Measurements from ENCODE around the gene RIMKLA. TPM values are rescaled to one million over a fixed set of nuclear protein-coding genes. Genes with fewer than 3 reads are reported as not detected.

RIMKLA gene
- total RNA-seq, 1 experiment from 2014 or later, result 8.3 TPM

DNA sequence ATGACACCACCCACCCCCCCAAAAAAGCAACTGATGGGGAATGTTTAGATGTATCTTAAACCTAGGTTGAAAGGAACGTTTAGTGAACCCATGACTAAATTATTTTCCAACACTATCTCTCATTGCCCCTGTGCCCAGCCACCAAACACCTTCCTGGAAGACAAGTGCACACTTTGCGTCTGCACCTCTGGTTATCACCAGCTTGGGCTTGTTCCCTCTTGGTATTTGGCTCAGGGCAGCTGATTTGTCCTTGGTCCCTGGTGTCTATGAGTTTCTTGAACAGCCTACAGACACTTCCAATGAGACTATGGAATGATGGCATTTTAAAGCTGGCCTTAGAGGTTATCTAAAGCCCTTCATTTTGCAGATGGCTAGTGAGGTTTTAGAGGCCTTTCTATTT lies 15.5 kb upstream of the RIMKLA start:
- Mint-ChIP-seq H3K36me3 (no peaks in the 10 kb centered on the region), H3K4me1 (0 out of 2 replicates have a peak, but pooled peaks cover 4% of the 10 kb centered on the region), H3K27ac (no peak overlapping the region), H3K9me3 (no peaks in the 10 kb centered on the region), H3K27me3 (ENCODE audit: low read depth) (peaks cover 18% of the 10 kb centered on the region), H3K4me3 (no peak overlapping the region)
- DNase-seq (ENCODE audit: low spot score), result no peak
- ATAC-seq, result no peak
- ChIA-PET POLR2A (no interaction called here), CTCF (interaction anchor here (1.1 kb wide), 1 partner anchor 207 kb away, joined by 3 read pairs; no protein-coding TSS in a partner anchor)
- TF ChIP-seq GABPB1 (CRISPR knock-in tag; IDR thresholded peaks at IDR 0.05) (no peak), NR1H2 (CRISPR knock-in tag; IDR thresholded peaks at IDR 0.05) (no peak), CTCF (IDR thresholded peaks at IDR 0.05) (no peak), FOXK1 (CRISPR knock-in tag; IDR thresholded peaks at IDR 0.05) (no peak), CBFB (CRISPR knock-in tag; IDR thresholded peaks at IDR 0.05; ENCODE audit: low read depth) (no peak), FOXJ3 (CRISPR knock-in tag; IDR thresholded peaks at IDR 0.05; ENCODE audit: borderline replicate concordance) (no peak), TP53 (CRISPR knock-in tag; IDR thresholded peaks at IDR 0.05) (no peak), ZNF416 (CRISPR knock-in tag; IDR thresholded peaks at IDR 0.05) (no peak), EMX1 (CRISPR knock-in tag; IDR thresholded peaks at IDR 0.05) (no peak), E2F5 (CRISPR knock-in tag; IDR thresholded peaks at IDR 0.05) (no peak), TCF7 (CRISPR knock-in tag; IDR thresholded peaks at IDR 0.05; ENCODE audit: low read depth) (no peak), ZNF317 (CRISPR knock-in tag; IDR thresholded peaks at IDR 0.05; ENCODE audit: borderline replicate concordance, low read depth) (no peak), ZBTB21 (CRISPR knock-in tag; IDR thresholded peaks at IDR 0.05; ENCODE audit: borderline replicate concordance) (no peak), KAT7 (CRISPR knock-in tag; IDR thresholded peaks at IDR 0.05; ENCODE audit: borderline replicate concordance) (no peak), OVOL2 (CRISPR knock-in tag; IDR thresholded peaks at IDR 0.05; ENCODE audit: borderline replicate concordance) (no peak)
- TF ChIP-seq, protein P1, sequence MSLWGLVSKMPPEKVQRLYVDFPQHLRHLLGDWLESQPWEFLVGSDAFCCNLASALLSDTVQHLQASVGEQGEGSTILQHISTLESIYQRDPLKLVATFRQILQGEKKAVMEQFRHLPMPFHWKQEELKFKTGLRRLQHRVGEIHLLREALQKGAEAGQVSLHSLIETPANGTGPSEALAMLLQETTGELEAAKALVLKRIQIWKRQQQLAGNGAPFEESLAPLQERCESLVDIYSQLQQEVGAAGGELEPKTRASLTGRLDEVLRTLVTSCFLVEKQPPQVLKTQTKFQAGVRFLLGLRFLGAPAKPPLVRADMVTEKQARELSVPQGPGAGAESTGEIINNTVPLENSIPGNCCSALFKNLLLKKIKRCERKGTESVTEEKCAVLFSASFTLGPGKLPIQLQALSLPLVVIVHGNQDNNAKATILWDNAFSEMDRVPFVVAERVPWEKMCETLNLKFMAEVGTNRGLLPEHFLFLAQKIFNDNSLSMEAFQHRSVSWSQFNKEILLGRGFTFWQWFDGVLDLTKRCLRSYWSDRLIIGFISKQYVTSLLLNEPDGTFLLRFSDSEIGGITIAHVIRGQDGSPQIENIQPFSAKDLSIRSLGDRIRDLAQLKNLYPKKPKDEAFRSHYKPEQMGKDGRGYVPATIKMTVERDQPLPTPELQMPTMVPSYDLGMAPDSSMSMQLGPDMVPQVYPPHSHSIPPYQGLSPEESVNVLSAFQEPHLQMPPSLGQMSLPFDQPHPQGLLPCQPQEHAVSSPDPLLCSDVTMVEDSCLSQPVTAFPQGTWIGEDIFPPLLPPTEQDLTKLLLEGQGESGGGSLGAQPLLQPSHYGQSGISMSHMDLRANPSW (CRISPR knock-in tag; conservative IDR thresholded peaks at IDR 0.05; ENCODE audit: low read depth), result no peak
- TF ChIP-seq, protein P2, sequence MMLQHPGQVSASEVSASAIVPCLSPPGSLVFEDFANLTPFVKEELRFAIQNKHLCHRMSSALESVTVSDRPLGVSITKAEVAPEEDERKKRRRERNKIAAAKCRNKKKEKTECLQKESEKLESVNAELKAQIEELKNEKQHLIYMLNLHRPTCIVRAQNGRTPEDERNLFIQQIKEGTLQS (CRISPR knock-in tag; conservative IDR thresholded peaks at IDR 0.05), result no peak
- TF ChIP-seq, protein P3, sequence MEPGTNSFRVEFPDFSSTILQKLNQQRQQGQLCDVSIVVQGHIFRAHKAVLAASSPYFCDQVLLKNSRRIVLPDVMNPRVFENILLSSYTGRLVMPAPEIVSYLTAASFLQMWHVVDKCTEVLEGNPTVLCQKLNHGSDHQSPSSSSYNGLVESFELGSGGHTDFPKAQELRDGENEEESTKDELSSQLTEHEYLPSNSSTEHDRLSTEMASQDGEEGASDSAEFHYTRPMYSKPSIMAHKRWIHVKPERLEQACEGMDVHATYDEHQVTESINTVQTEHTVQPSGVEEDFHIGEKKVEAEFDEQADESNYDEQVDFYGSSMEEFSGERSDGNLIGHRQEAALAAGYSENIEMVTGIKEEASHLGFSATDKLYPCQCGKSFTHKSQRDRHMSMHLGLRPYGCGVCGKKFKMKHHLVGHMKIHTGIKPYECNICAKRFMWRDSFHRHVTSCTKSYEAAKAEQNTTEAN (CRISPR knock-in tag; IDR thresholded peaks at IDR 0.05), result no peak

DNA sequence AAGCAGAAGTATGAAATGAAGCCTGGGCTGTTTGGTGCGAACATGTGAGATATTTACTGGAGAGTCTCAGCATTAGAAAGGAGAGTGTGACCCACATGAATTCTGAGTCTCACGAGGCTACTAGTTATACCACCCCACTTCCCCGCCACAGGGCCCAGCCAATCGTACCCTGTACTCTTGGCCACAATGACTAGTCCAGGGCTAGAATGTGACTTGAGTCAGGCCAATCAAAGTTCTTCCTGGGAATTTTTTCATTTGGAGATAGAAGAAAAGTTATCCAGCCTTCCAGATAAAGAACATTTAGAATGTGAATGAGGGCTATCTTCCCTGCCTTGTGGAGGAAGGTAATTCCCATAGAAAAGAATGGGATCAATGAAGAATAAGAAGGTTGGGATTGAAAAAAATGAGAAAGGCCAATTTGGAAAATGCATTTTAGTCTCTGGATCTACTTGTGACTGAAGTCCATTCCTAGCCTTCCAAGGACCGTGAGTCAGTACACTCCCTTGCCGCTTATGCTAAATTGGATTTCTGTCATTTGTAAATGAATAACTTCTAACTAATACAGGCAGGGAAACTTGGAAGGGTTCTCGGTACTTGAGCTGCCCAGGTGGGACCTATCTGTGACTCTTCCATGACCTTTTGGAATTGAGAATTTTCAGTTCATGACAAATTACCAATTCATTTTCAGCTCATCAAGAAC lies 12.3 kb upstream of the RIMKLA start:
- ChIA-PET POLR2A (no interaction called here), CTCF (no interaction called here)
- H3K4me1 Mint-ChIP-seq, result 0 out of 2 replicates have a peak, but pooled peaks cover 4% of the 10 kb centered on the region
- H3K36me3 Mint-ChIP-seq, result no peaks in the 10 kb centered on the region
- no peak overlapping the region for H3K4me3 Mint-ChIP-seq
- H3K27me3 Mint-ChIP-seq (ENCODE audit: low read depth), result peaks cover 27% of the 10 kb centered on the region
- H3K27ac Mint-ChIP-seq, result no peak overlapping the region
- DNase-seq (ENCODE audit: low spot score) (no peak), ATAC-seq (no peak)
- H3K9me3 Mint-ChIP-seq, result no peaks in the 10 kb centered on the region
- TF ChIP-seq, protein P4, sequence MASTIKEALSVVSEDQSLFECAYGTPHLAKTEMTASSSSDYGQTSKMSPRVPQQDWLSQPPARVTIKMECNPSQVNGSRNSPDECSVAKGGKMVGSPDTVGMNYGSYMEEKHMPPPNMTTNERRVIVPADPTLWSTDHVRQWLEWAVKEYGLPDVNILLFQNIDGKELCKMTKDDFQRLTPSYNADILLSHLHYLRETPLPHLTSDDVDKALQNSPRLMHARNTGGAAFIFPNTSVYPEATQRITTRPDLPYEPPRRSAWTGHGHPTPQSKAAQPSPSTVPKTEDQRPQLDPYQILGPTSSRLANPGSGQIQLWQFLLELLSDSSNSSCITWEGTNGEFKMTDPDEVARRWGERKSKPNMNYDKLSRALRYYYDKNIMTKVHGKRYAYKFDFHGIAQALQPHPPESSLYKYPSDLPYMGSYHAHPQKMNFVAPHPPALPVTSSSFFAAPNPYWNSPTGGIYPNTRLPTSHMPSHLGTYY (CRISPR knock-in tag; IDR thresholded peaks at IDR 0.05), result no peak
- TF ChIP-seq TP53 (CRISPR knock-in tag; IDR thresholded peaks at IDR 0.05) (no peak), ZNF423 (CRISPR knock-in tag; IDR thresholded peaks at IDR 0.05) (no peak), FOXP1 (CRISPR knock-in tag; IDR thresholded peaks at IDR 0.05; ENCODE audit: borderline replicate concordance) (no peak)
- TF ChIP-seq, protein P5, sequence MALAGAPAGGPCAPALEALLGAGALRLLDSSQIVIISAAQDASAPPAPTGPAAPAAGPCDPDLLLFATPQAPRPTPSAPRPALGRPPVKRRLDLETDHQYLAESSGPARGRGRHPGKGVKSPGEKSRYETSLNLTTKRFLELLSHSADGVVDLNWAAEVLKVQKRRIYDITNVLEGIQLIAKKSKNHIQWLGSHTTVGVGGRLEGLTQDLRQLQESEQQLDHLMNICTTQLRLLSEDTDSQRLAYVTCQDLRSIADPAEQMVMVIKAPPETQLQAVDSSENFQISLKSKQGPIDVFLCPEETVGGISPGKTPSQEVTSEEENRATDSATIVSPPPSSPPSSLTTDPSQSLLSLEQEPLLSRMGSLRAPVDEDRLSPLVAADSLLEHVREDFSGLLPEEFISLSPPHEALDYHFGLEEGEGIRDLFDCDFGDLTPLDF (CRISPR knock-in tag; IDR thresholded peaks at IDR 0.05), result no peak
- TF ChIP-seq, protein P3 (CRISPR knock-in tag; IDR thresholded peaks at IDR 0.05), result no peak

All from WTC11 (cell line).